HG03045 (cell line): Measurements from ENCODE around the gene PNPLA6.
"Not testable (repeated sequence)": the region's sequence is repeated elsewhere in the genome, so short reads cannot be mapped to it uniquely, and the experiment has no call there.

Experiments used
- ATAC-seq: cut with Tn5 transposase; IDR thresholded peaks from one replicate; pipeline ENCODE4 v1.9.1; 2021; ENCODE audit warnings: mild to moderate bottlenecking, moderate library complexity; ENCODE audit not compliant: unreplicated experiment

The PNPLA6 gene

DNA sequence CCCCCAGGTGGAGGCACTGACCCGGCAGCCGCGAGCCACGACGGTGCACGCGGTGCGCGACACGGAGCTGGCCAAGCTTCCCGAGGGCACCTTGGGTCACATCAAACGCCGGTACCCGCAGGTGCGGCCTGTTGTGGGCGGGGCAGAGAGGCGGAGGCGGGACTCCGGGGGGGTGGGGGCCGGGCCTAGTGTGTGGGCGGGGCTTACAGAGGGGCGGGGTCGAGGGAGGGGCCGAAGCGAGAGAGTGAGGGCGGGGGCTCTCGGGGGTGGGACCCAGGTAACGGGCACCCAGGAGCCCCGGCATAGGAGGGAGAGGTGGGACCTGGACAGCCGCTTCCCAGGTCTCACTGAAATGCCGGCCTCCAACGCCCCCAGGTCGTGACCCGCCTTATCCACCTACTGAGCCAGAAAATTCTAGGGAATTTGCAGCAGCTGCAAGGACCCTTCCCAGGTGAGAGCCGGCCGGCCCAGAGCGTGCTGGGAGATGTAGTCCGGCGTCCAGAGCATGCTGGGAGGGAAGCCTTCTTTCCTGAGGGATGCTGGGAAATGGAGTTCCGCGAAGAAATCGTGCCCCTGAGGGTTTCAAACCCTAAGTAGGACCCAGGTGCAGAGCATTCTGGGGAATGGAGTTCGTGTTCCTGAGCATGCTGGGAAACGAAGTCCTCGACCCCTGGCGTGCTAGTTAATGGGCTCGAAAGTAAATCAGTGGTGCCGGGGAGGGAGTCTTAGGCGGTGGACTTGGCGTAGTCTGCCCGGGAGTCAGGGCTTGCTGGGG lies 15.7 kb downstream of the PNPLA6 start:
- ATAC-seq, result no peak

DNA sequence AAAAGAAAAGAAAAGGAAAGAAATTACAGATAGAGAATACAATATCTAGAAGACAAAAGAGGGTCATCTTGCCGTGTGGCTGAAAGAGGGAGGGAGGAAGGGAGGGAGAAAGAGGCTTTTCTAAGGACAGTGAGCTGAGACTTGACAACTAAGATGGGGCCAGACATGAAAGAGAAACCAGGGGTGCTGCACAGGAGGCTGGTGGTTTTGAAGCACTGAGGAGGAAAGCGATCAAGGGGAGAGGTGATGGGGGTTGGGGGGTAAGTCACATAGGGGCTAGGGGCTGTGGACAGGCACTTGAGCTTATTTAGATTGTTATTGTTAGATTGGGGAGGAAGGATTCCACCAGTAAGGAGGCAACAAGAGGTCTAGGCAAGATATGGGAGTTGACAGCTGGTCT lies 17.3 kb downstream of the PNPLA6 start:
- ATAC-seq, result no peak

DNA sequence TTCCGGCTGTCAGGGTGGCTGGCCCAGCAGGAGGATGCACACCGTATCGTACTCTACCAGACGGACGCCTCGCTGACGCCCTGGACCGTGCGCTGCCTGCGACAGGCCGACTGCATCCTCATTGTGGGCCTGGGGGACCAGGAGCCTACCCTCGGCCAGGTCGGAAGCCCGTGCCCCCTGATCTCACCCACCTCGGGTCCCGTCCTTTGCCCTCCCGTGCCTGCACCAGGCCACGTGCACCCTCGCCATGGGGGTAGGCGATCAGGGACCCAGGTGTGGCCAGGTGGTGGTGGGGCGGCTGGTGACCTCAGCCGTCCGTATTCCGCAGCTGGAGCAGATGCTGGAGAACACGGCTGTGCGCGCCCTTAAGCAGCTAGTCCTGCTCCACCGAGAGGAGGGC lies 19.0 kb downstream of the PNPLA6 start:
- no peak for ATAC-seq

DNA sequence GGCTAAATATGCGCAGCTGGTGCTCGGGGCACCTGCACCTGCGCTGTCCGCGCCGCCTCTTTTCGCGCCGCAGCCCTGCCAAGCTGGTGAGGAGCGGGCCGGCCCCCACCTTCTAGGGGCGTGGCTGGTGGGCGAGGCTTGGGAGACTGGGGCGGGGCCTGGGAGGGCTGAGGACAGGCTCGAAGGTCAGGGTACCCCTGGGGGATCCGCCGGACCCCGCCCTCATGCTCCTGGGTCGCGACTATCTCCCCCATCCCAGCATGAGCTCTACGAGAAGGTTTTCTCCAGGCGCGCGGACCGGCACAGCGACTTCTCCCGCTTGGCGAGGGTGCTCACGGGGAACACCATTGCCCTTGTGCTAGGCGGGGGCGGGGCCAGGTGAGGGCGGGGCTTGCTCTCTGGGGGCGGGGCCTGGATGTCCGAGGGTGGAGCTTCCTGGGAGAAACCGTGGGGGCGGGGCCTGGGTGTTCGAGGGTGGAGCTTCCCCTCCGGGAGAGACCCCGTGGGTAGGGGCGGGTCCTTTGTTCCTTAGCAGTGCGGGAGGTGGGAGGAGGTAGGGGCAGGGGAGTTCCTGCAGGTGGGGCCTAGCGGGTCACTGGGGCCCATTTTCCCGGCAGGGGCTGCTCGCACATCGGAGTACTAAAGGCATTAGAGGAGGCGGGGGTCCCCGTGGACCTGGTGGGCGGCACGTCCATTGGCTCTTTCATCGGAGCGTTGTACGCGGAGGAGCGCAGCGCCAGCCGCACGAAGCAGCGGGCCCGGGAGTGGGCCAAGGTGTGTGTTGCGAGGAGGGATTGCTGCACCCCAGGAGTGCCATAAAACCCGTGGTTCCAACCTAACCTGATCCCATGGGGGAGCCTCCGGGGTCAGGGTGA lies 19.7 kb downstream of the PNPLA6 start:
- ATAC-seq, result no peak

DNA sequence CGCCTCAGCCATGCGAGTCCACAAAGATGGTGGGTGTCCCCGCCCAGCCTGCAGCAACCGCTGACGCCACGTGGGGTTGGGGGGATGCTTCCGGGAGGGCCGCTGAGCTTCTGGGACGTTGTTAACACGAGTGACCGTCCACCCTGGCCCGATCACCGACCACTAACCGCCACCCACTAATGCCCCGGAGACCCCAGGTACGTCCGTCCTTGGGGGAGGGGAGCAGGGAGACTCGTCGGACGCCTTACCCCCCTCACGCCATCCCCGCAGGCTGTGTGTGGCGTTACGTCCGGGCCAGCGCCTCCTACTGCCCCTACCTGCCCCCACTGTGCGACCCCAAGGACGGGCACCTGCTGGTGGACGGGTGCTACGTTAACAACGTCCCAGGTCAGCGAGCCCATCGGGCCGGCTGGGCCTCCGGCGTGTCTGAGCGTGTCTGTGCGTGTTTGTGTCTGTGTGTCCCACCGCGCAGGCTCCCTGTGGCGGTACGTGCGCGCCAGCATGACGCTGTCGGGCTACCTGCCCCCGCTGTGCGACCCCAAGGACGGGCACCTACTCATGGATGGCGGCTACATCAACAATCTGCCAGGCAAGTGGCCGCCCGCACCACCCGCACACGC lies 21.3 kb downstream of the PNPLA6 start:
- no peak for ATAC-seq

DNA sequence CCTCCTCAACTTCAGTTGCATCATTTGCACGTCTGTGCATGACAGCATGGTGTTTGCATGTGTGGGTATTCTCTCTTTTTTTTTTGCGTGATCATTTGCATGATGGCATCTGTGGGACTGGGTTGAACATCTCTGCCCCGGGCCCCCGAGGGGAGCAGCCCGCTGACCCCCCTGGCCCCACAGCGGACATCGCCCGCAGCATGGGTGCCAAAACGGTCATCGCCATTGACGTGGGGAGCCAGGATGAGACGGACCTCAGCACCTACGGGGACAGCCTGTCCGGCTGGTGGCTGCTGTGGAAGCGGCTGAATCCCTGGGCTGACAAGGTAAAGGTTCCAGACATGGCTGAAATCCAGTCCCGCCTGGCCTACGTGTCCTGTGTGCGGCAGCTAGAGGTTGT lies 23.1 kb downstream of the PNPLA6 start:
- no peak for ATAC-seq

DNA sequence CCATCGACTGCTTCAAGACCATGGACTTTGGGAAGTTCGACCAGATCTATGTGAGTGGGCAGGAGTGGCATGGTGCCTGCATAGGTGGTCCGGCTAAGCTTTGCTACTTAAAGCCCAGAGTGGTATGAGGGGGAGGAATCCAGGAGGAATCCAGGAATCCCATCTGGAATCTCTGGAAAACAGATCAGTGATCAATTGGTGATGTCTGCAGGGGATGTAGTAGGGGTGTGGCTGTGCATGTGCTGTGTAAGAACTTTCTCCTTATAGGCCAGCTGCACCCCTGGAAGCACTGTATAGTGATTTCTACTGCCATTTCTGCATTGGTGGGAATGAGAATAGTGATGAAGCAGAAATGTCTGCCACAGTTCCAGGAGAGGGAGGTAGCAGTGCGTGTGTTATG lies 23.6 kb downstream of the PNPLA6 start:
- ATAC-seq, result no peak

DNA sequence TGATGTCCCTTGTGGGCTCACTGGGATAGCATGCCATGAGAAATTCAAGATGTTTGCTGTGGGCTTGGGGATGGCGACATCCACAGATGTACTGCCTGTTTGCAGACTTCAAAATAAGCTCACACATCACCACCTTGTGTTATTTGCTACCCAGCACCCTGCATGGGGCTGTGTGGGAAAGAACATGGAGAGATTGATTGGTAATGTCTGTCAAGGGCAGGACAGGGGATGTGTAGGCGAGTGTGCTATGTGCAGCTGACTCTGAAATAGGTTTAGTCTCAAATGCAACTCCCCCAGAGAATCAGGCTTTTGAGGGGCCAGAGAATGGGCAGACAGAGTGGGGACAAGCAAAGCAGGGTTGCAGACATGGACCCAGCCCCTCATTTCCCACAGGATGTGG lies 24.7 kb downstream of the PNPLA6 start:
- ATAC-seq, result no peak

DNA sequence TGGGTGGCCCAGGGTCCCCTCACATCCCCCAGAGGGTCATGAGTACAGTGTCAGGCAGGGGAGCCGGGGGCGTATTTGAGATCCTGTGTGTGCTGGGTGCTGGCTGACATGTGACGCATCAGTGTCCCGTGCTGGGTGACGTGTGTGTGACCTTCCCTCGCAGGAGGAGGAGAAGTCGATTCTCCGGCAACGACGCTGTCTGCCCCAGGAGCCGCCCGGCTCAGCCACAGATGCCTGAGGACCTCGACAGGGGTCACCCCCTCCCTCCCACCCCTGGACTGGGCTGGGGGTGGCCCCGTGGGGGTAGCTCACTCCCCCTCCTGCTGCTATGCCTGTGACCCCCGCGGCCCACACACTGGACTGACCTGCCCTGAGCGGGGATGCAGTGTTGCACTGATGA lies 25.8 kb downstream of the PNPLA6 start:
- ATAC-seq, result no peak

DNA sequence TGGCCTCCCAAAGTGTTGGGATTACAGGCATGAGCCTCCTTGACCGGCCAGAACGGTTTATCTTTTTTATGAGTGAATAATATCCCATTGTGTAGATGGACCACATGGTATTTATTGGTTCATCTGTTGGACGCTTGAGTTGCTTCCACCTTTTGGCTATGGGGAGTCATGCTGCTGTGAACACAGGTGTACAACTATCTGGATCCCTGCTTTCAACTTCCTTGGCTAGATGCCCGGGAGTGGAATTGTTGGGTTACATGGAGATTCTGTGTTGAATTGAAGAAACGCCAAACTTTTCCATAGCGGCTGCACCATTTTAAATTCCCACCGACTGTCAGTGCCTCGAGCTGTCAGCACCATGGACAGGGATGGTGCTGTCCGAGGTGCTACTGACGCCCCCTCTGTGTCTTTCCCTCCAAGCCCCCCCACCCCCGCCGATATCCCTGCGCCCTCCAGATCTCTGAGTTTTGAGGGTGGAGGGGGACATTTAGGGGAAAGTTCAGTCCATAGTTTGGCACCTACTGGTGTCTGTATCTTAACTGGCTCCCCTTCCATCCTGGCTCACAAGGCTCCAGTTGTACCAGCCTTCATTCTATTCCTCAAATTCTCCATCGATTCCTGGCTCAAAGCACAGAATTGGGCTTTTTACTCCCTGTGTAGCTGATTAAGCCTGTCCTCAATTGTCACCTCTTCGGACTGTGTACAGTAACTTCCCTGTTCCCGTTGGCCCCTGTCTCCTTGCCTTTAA lies 27.3 kb downstream of the PNPLA6 start:
- no peak for ATAC-seq

DNA sequence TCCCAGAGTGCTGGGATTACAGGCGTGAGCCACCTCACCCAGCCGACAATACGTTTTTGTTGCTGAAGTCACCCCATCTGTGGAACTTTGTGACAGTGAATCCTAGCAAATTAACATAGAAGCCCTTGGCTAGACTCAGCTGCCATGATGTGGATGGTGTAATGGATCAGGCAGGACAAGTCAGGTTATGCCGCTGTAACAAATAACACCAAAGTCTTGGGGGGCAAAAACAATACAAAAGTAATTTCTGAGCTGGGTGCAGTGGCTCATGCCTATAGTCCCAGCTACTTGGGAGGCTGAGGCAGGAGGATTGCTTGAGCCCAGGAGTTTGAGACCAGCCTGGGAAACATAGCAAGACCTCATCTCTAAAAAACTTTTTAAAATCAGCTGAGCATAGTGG lies 29.3 kb downstream of the PNPLA6 start:
- no peak for ATAC-seq

DNA sequence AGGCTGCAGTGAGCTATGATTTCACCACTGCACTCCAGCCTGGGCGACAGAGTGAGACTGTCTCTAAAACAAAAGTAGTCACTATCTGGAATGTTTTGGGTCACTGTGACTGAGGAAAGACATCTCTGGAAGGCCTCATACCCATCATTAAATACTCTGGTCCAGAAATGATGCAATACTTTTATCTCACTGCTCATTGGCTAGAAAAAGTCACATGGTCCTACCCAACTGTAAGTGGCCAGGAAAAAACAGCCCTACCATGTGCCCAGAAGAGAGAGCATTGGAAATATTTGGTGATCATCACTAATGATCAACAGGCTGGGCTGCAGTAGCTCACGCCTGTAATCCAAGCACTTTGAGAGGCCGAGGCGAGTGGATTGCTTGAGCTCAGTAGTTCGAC lies 29.8 kb downstream of the PNPLA6 start:
- no peak for ATAC-seq

DNA sequence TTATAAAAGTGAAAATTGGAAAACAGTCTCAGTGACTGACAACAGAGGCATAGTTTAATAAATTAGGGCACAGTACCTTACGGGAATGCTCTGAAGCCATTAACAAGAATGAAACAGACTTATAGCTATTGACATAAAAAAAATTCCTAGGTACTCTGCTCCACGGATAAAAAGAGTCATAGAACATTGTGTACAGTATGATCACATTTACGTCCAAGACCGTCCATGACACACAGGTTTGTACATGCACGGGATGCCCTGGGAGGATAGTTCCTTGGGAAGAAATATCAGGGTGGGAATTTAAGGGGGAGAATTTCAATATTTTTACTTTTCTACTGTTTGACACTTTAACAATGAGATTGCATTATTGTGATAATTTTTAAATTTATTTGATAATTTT lies 35.2 kb downstream of the PNPLA6 start:
- no peak for ATAC-seq

DNA sequence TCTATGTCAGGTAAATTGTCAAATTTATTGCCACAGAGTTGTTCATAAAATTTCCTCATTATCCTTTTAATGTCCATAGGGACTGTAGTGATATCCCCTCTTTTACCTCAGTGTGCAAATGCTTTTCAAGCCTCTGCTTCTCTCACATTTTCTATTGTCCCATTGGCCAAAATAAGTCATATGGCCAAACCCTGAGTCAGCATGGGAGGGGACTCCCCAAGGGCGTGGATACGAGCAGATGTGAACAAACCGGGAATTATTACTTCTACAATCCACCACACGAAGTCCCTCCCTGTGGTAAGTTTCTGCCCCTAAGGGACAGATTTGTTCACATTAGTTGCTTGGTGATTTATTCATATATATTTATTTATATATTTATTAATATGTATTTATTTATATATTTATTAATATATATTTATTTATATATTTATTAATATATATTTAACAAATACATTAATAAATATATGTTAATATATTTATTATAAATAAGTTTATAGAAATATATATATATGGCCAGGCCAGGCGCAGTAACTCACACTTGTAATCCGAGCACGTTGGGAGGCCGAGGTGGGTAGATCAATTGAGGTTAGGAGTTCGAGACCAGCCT lies 40.0 kb downstream of the PNPLA6 start:
- ATAC-seq, result no peak

DNA sequence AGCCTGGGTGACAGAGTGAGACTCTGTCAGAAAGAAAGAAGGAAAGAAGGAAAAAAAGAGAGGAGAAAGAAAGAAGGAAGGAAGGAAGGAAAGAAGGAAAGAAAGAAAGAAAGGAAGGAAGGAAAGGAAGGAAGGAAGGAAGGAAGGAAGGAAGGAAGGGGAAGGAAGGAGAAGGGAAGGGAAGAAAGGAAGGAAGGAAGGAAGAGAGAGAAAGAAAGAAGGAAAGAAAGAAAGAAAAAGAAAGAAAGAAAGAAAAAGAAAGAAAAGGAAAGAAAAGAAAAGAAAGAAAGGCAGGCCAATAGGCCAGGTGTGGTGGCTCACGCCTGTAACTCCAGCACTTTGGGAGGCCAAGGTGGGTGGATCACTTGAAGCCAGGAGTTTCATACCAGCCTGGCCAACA lies 41.9 kb downstream of the PNPLA6 start:
- not testable (repeated sequence) for ATAC-seq

DNA sequence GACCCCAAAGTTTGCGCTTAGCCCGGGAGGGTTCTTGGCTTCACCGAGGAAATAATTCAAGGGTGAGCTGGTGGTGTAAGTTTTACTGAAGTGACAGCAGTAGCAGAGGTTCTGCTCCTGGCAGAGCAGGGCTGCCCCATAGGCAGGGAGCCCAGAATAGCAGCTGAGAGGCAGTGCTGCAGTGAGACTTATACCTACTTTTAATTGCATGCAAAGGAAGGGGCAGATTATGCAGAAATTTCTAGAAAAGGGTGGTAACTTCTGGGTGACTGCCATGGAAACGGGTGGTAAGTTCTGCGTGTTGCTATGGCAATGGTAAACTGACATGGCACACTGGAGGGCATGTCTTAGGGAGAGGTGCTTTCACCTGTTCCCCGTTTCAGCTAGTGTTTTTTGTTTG lies 42.6 kb downstream of the PNPLA6 start:
- ATAC-seq, result no peak

DNA sequence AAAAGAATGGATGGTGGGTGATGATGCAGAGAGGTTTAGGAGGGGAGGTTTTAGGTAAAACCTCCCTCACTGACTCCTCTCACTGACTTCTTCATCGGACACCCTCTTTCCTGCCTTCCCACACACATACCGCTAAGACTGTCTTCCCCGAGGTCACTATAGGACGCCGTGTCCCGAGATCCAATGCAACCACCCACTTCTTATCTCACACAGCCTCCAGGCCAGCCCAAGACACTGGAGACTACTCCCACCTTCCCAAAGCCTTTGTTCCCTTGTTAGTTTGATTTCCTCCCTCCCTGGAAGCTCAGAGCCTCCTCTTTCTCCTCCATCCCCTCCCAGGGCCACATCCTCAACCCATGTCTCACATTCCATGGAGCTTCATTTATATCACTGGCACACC lies 43.7 kb downstream of the PNPLA6 start:
- ATAC-seq, result no peak

DNA sequence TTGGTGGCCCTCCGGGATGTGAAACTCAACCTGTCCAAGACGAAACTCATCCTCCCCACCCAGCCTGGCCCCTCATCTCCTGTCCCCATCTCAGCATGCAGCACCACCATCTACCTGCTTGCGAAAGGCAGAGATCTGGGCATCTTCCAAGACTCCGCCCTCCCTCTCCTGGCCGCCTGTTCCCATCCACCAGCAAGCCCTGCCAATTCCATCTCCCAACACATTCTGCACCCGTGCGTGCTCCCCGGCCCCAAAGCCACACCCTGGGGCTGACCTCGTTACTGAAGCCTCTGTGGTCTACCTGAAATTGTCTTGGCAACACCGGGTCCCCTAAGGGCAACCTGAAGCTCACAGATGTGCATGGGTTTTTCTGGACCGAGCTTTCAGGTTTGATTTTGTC lies 46.9 kb downstream of the PNPLA6 start:
- ATAC-seq, result no peak

DNA sequence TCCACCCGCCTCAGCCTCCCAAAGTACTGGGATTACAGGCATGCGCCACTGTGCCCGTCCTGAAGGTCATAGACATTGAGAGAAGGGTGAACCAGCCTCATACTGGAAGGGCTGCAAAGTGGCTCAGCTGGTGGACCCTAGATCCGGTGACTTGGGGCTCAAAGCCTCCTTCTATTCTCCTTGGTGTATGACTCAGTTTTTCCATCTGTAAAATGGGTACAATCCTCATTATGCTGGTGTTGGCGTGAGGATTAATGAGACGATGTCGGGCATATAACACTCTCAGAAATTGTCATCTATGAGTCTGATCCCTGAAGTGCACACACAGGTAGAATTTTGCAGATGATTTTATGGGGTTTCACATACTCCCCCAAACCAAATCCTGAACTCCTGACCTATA lies 54.3 kb downstream of the PNPLA6 start:
- ATAC-seq, result no peak

DNA sequence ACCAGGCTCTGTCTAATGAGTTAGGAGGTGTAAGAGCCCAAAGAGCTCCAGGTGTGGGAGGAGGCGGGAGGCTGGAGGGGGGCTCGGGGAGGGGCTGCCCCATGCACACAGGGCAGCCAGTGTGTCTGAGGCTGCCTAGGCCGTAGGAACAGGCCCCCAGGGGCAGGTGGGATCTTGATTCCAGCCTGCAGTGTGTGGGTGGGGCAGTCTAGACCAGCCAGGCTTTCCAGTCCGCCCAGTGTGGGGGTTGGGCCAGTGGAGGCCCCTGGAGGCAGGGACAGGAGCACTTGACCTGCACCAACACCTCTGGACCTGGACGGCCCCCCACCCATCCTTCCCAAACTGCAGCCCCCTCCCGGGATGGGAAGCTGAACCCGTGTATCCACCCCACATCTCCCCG lies 54.7 kb downstream of the PNPLA6 start:
- no peak for ATAC-seq
